ENCODE results near the gene OCRL. TPM values are rescaled to one million over a fixed set of nuclear protein-coding genes. Genes with fewer than 3 reads are reported as not detected.

OCRL gene
- total and polyA plus RNA-seq, 2 of the 4 experiments (the other 2 are of a cell fraction) = 19.4 to 20.6 TPM

GRCh38 chrX:129524250-129524850 lies 15.7 kb upstream of the OCRL start:
- H3K9me1 ChIP-seq (ENCODE audit: insufficient read depth, low read length) = no peaks in the 10 kb centered on the region
- H3K56ac ChIP-seq (ENCODE audit: extremely low read depth, insufficient read depth, low read length) = no peak overlapping the region
- no peaks in the 10 kb centered on the region for H3K36me3 ChIP-seq (ENCODE audit: control insufficient read depth, insufficient read depth, low read length)
- no peak overlapping the region for H3K18ac ChIP-seq (ENCODE audit: low read depth, low read length)
- H2AK9ac ChIP-seq (replicated peaks; ENCODE audit: low read depth, low read length, poor library complexity) = no peak overlapping the region
- dilution Hi-C loops (cut with HindIII; ENCODE audit: low sequenced_read_pairs, unreplicated experiment) (no loop called here), in situ Hi-C loops (cut with MboI; ENCODE audit: low sequenced_read_pairs) (no loop called here), intact Hi-C loops (cut with micrococcal nuclease) (no loop called here)
- H3K4ac ChIP-seq (ENCODE audit: low read depth, low read length) = no peak overlapping the region
- H2BK15ac ChIP-seq (ENCODE audit: low read depth, low read length) = no peak overlapping the region
- TF ChIP-seq CEBPB (IDR thresholded peaks at IDR 0.05; ENCODE audit: low read depth, low read length) (peak; percentile 42; the same call in 1 of the 2 replicates), MXI1 (IDR thresholded peaks at IDR 0.05; ENCODE audit: borderline replicate concordance, low read depth, low read length) (no peak)
- H4K8ac ChIP-seq (ENCODE audit: low read depth in 2 of 2, low read length in 2 of 2) = no peak overlapping the region
- no peak overlapping the region for H4K5ac ChIP-seq (ENCODE audit: low read depth, low read length)
- H4K20me1 ChIP-seq (ENCODE audit: insufficient read depth, low read length) = peaks cover 13% of the 10 kb centered on the region; the same call in 1 of the 2 replicates
- no peaks in the 10 kb centered on the region for H3K9me3 ChIP-seq (ENCODE audit: control insufficient read depth, insufficient read depth, low read length)
- WGBS, 2 experiments (ENCODE audit: extremely low coverage in 2 of 2, insufficient read length in 1 of 2) = no CpG with 5 or more reads among the region's 3 CpGs
- no peak overlapping the region for H3K4me2 ChIP-seq (ENCODE audit: low read depth, low read length)
- no peak overlapping the region for H3K14ac ChIP-seq (replicated peaks; ENCODE audit: low read depth, low read length)
- H2AFZ ChIP-seq (replicated peaks; ENCODE audit: low read length, poor library complexity) = no peak overlapping the region
- ChIA-PET POLR2A (ENCODE audit: unreplicated experiment) (no interaction called here), CTCF (no interaction called here)
- H3K27me3 ChIP-seq (ENCODE audit: control insufficient read depth, insufficient read depth, low read length) = no peaks in the 10 kb centered on the region
- H2BK20ac ChIP-seq (ENCODE audit: low read depth, low read length) = no peak overlapping the region
- no peak overlapping the region for H3K27ac ChIP-seq (ENCODE audit: insufficient read depth, low read length)
- no peak for DNase-seq
- no peak overlapping the region for H3K9ac ChIP-seq (ENCODE audit: low read depth, low read length)
- no peak overlapping the region for H3K4me3 ChIP-seq (ENCODE audit: insufficient read depth, low read depth, low read length)
- no peaks in the 10 kb centered on the region for H3K4me1 ChIP-seq (ENCODE audit: control insufficient read depth, insufficient read depth, low read length)
- H2AK5ac ChIP-seq (ENCODE audit: low read depth, low read length) = no peak overlapping the region
- BruUV-seq (replicated peaks) = no TSS peak
- no peak for ATAC-seq (ENCODE audit: low read depth)
- H2BK5ac ChIP-seq (ENCODE audit: low read depth, low read length, poor library complexity, severe bottlenecking) = no peak overlapping the region
- no peak overlapping the region for H4K91ac ChIP-seq (ENCODE audit: insufficient read depth, low read depth, low read length)
- H2BK120ac ChIP-seq (ENCODE audit: low read depth, low read length) = no peak overlapping the region
- H3K23ac ChIP-seq (ENCODE audit: low read depth, low read length) = no peak overlapping the region
- H3K79me1 ChIP-seq (ENCODE audit: low read depth in 1 of 2, low read length in 2 of 2) = peaks cover 0 to 5% of the 10 kb centered on the region in 2 experiments; a peak in 2 of 4 replicates

All from IMR-90 (cell line).